Stimulated activated CD8-positive, alpha-beta memory T cell treated with anti-CD3 and anti-CD28 coated beads, Interleukin-15, amount 100 ng/mL, for 4 hours (primary cell): ENCODE results near the gene B4GALNT3.

Experiments
- DNase-seq, 2 donors: peaks; one replicate each; pipeline ENCODE4 v3.0.0-alpha.2; 2020; ENCODE audit warnings: low read depth in 2 of 2

B4GALNT3 gene

DNA sequence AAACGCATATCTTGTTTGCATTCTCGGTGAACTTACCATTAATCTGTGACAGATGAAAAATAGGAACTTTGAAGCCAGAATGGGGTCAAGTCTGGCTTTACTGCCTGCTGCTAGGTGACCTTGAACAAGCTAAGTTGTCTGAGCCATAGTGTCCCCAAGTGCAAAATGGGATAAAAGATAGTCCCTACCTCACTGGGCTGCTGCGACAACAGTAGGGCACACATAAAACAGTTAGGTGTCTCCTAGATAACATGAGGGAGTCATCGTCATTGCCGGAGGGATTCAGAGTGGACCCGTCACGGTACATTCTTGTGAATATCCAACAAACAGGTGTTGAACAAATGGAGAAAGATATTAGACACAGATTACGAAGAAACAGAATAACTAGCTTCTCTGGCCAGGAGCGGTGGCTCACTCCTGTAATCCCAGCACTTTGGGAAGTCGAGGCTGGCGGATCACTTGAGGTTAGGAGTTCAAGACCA, 132.3 kb downstream of the B4GALNT3 start:
- DNase-seq: no peak

DNA sequence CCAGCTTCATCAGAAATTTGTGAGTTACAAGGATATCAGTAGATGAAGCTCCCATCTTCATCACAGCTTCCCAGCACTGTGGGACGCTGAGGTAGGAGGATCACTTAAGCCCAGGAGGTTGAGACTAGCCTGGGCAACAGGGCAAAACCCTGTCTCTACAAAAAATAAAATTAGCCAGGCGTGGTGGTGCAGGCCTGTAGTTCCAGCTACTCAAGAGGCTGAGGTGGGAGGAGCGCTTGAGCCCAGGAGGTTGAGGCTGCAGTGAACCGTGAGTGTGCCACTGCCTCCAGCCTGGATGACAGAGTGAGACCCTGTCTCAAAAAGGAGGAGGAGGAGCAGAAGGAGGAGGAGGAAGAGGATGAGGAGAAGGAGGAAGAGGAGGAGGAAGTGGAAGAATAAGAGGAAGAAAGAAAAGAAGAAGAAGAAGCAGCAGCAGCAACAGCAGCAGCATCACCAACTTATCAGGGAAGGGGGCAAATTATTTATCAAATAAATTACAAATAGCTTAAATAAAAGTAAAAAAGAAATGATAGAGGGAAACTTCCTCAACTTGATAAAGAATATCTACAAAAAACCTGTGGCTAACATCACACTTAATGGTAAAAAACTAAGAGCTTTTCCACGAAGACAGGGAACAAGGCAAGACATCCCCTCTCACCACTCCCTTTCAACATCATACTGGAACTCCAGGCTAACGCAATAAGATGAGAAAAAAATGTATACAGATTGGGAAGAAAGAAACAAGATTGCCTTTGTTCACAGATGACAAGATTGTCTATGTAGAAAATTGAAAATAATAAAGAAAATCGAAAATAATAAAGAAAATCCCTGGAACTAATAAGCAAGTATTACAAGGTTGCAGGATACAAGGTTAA, 133.9 kb downstream of the B4GALNT3 start:
- no peak for DNase-seq

DNA sequence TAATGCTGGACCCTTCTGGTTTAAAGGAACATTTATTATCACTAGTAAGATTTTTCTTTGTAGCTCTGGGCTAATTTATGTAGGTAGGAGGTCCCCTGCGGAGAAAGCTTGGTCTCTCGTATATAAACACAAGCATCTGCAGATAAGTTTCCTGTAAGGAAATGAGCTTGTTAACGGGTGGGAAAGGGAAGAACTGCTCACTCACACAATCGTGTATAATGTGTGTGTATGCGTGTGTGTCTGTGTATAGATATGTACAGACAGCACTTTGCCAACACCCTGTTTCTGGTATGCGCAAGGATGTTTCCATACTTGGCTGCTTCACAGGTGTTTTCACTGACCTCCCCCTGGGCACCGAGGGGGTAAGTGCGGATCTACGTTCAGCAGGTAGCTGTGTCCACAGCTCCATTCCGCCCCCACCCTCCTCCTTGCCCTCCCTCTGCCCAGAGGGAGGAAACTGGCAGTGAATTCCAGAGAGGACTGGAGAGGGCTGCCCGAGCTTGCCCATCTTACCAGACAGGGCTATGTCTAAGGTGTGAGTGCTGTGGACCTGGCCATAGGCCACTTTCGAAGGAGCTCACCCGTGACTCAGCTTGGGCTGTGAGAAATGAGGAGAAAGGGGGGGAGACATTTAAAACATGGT, 138.3 kb downstream of the B4GALNT3 start:
- DNase-seq: no peak

DNA sequence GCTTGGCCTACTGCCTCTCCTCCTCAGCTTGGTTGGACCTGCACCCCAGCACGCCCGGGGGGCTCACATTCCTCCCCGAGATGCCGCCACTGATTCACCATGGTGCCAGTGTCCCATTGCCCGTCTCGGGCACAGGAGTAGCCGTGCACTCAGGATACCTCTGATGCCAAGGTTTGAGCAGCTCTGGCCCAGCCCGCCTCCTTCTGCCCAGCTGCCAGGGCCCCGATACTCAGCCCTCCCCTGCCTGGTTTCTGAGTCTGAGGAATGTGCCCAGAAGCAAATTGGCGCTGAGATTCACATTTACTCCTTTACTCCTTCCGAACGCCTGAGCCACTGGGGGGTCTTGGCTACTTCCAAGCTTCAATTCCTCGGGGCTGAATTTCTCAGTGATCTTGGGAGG, 140.0 kb downstream of the B4GALNT3 start:
- no peak for DNase-seq

DNA sequence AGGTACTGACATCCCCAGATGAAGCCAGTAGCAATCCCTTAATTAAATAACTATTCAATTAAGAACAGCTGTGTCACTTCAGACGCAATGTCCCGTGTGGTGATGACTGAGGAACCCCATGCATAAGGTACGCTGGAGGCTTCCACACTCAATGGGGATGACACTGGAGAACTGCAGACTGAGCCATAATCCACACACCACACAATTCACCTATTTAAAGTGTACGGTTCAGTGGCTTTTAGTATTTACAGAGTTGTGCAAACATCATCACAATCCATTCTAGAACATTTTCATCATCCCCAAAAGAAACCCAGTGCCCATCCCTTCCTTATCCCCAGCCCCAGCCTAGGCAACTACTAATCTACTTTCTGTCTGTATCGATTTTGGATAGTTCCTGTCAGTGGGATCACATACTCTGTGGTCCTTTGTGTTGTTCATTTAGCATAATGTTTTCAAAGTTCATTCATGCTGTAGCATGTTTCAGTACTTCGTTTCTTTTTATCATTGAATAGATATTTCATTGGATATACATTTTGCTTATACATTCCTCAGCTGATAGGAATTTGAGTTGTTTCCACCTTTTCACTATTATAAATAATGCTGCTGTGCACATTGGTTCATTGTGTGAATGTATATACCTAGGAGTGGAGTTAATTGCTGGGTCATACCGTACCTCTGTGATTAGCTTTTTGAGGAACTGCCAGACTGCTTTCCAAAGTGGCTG, 142.4 kb downstream of the B4GALNT3 start:
- DNase-seq: no peak

DNA sequence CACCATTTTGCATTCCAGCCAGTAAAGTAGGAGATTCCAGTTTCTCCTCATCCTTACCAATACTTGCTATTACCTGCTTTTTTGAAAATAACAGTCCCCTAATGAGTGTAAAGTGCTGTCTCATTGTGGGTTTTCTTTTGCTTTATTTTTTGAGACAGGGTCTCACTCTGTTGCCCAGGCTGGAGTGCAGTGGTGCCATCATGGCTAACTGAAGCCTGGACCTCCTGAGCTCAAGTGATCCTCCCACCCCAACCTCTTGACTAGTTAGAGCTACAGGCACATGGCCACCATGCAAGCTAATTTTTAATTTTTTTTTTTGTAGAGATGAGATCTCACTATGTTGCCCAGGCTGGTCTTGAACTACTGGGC, 142.9 kb downstream of the B4GALNT3 start:
- no peak for DNase-seq

DNA sequence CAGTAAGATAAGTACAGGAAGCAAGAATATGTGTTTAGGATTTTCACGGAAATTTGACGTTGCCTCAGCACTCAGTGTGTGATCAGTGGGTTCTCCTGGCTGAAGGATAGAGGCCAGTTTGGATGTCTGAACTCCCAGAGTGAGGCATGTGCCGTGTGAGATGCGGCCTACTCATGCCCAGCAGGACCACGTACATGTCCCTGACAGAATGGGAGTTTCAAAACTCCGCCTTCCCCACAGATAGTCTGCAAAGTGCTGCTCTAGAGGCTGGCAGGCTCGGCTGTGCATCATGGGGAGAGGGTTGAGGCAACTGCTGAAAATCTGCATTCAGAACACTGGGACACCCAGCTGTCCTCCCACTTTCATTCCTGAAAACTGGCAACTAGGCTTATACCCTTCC, 145.2 kb downstream of the B4GALNT3 start:
- DNase-seq: no peak

DNA sequence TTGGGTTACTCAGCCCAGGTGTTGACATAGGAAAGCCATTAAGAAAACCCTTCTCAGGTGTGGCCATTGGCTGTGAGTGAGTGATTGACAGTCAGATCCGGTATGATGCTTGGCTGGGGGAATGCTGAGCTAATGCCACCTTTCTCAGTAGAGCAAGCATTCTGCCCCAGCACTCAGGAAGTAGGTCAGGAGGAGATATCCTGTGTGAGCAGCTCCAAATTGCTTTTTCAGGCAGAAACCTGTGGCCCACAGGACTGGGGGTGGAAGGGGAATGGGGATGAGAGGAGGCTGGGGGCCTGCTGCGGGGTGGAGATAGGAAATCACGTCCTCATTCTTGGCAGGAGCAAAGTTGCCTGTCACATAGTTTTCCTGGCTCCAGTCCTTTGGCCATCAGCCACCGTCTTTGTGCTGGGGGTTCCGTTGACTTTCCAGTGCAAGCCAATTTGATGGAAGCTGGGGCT, 147.8 kb downstream of the B4GALNT3 start:
- no peak for DNase-seq

DNA sequence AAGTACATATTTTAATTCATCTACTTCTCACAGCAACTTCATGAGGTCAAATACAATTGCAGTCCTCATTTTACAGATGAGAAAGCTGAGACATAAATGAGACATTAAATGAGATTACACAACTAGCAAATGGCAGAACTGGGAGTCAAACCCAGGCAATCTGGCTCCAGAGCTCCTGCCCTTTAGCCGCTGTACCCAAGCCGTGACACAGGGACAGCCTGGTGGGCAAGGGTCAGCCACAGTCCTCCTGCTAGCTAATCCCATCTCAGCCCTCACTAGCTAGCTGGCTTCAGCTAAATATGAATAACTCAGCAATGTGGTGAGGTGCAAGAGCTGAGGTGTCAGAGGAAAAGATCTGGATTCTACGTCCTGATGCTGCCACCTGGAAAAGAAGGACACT, 148.7 kb downstream of the B4GALNT3 start:
- no peak for DNase-seq

DNA sequence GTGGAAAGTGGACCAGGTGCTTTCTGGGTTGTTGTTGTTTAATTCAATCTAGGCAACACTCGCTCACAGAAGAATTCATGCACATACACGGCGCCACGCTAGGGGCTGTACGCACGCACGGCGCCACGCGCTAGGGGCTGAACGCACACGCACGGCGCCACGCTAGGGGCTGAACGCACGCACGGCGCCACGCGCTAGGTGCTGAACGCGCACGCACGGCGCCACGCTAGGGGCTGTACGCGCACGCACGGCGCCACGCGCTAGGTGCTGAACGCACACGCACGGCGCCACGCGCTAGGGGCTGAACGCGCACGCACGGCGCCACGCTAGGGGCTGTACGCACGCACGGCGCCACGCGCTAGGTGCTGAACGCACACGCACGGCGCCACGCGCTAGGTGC, 149.2 kb downstream of the B4GALNT3 start:
- no peak for DNase-seq

DNA sequence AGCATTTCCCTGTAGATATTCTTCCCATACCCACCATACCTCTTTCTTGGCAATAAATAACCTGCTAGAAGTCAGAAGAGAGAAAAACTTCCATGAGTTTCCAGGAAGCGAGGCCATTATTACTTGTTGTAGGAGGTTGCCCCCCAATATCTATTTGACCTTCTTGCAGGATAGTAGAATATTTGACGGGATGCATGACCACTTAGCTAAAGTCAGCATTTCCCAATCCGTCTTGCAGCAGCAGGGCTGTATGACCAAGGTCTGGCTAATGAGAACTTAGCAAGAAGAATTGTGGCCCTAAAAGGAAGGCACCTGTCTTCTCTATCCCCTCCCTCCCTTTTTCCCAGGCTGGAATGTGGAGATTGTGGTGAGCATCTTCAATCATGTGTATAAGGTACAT, 152.0 kb downstream of the B4GALNT3 start:
- DNase-seq: no peak

DNA sequence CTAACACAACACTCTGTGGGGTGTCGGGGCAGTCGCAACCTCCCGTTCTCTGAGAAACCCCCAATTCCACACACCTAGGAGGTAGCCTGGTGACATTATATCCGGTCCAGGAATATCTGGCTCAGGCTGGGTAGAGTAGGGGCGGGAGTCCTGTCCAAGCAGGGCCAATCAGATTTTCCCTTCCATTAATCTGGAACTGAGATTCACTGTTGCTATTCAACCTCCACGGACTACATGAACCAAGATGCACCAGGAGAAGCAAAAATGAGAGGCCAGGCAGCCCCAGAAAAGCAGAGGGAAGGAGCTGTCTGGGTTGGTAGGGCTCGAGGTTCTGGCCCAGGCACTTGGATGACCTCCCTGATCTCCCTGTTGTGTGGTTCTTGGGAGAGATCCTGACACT, 152.6 kb downstream of the B4GALNT3 start:
- DNase-seq: no peak

DNA sequence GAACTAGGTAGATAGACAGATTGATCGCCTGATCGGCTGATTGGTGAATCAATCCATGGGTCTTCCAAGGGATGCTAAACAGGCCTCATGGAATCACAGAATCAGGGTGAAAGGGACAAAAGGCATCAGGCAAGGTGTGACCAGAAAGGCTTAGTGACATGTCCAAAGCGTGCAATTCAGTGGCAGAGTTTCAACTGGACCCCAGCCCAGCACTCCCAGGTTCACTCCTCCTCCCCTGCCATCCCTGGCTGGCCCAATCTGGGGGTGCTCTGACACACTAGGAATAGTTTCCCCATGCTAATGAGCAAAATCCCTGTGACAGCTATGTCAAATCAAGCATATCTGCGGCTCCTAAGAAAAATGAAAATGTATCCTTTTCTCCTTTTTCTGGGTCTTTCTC, 153.1 kb downstream of the B4GALNT3 start:
- DNase-seq: no peak
